K562 (cell line): Measurements from ENCODE around the gene RHAG. TPM values are rescaled to one million over a fixed set of nuclear protein-coding genes. Genes with fewer than 3 reads are reported as not detected.

ENCODE experiments used
- ATAC-seq: fragments of 200-7000 bp; cut with Tn5 transposase; 3 replicates; pipeline ENCODE4 v1.9.1; 2020; ENCODE audit warnings: moderate library complexity
- BruUV-seq: library from RNA; stranded (reverse); fragments of 400-500 nt; replicated peaks from 2 replicates; lab custom pipeline; 2021; lab: Mats Ljungman, UMichigan
- CTCF ChIA-PET: fragments of 300-600 bp; formaldehyde crosslinking; extraction: SDS; loops from one replicate; lab custom pipeline; 2021; ENCODE audit warnings: low intra/inter-chr PET ratio; lab: Yijun Ruan, JAX
- POLR2A ChIA-PET: fragments of 300-600, 350-650 bp; sonication (Branson Sonifier 250); formaldehyde crosslinking; extraction: SDS; loops from one replicate; lab custom pipeline; 2021; ENCODE audit warnings: antibody characterized with exemption, inconsistent platforms; lab: Yijun Ruan, JAX
- DNase-seq, 4 experiments: peaks; one replicate each; pipeline versions ENCODE4 v3.0.0 to v3.0.0-alpha.2; 2011 to 2018; ENCODE audit warnings: low spot score in 3 of 4, mixed read lengths in 3 of 4; ENCODE audit errors: extremely low read depth in 1 of 4
- FAIRE-seq: peaks from 2 replicates; lab custom pipeline; 2011; peaks lifted over from hg19 to GRCh38; lab: Jason Lieb, UNC
- H2AFZ ChIP-seq: 2 replicates; pipeline ENCODE4 v1.6.0; 2011; ENCODE audit warnings: low read depth, low read length, control low read depth, inconsistent platforms
- H3K27ac ChIP-seq: fragments of 200-600 bp; 3 replicates; pipeline ENCODE4 v1.8.0; 2011; ENCODE audit warnings: low read depth, mild to moderate bottlenecking, control low read depth, inconsistent platforms, low read length, moderate library complexity, mixed read lengths; ENCODE audit errors: extremely low read depth
- H3K27me3 ChIP-seq, 2 experiments: fragments of 300-600 bp in 1 of 2; 2 replicates in 1 of 2; 3 replicates in 1 of 2; pipeline versions ENCODE4 v1.6.0 to v1.8.0; 2011; ENCODE audit warnings: inconsistent platforms in 2 of 2, low read length in 2 of 2, mild to moderate bottlenecking in 1 of 2, mixed read lengths in 1 of 2, moderate library complexity in 1 of 2; ENCODE audit not compliant: control insufficient read depth in 2 of 2, insufficient read depth in 2 of 2
- H3K36me3 ChIP-seq: fragments of 300-600 bp; 3 replicates; pipeline ENCODE4 v1.8.0; 2011; ENCODE audit warnings: mild to moderate bottlenecking, low read length, inconsistent platforms; ENCODE audit not compliant: control insufficient read depth, insufficient read depth
- H3K4me1 ChIP-seq, 2 experiments: fragments of 200-600 bp in 1 of 2; replicated peaks in 1 of 2; 2 replicates in 1 of 2; 3 replicates in 1 of 2; pipeline versions ENCODE4 v1.5.1 to v1.8.0; 2011; ENCODE audit warnings: inconsistent platforms in 2 of 2, low read length in 2 of 2, mild to moderate bottlenecking in 1 of 2, mixed read lengths in 1 of 2, moderate library complexity in 1 of 2; ENCODE audit not compliant: control insufficient read depth in 2 of 2, insufficient read depth in 2 of 2
- H3K4me2 ChIP-seq: 2 replicates; pipeline ENCODE4 v1.6.1; 2011; ENCODE audit warnings: low read length, control low read depth, inconsistent platforms, mixed read lengths; ENCODE audit not compliant: insufficient read depth
- H3K4me3 ChIP-seq: fragments of 200-600 bp; sonication (generic), shearing (Covaris generic); 2 replicates; pipeline ENCODE4 v1.5.1; 2016; ENCODE audit warnings: control low read depth, inconsistent platforms
- H3K79me2 ChIP-seq: fragments of 200-600 bp; 3 replicates; pipeline ENCODE4 v1.8.0; 2011; ENCODE audit warnings: low read length, inconsistent platforms; ENCODE audit not compliant: control insufficient read depth, insufficient read depth
- H3K9ac ChIP-seq, 2 experiments: 2 replicates each; pipeline versions ENCODE4 v1.6.0 to v1.6.1; 2011; ENCODE audit warnings: low read depth in 2 of 2, low read length in 2 of 2, control low read depth in 1 of 2, inconsistent platforms in 1 of 2, mild to moderate bottlenecking in 1 of 2, mixed read lengths in 1 of 2; ENCODE audit not compliant: insufficient read depth in 1 of 2
- H3K9me1 ChIP-seq: one replicate; pipeline ENCODE4 v1.6.0; 2011; ENCODE audit warnings: inconsistent platforms, mild to moderate bottlenecking, low read length, moderate library complexity; ENCODE audit not compliant: control insufficient read depth, insufficient read depth
- H3K9me3 ChIP-seq: replicated peaks from 2 replicates; pipeline ENCODE4 v1.5.1; 2011; ENCODE audit warnings: low read depth, low read length, inconsistent platforms; ENCODE audit not compliant: control insufficient read depth, insufficient read depth
- H4K20me1 ChIP-seq: replicated peaks from 2 replicates; pipeline ENCODE4 v1.6.1; 2011; ENCODE audit warnings: low read length, inconsistent platforms, mixed read lengths; ENCODE audit not compliant: control insufficient read depth, insufficient read depth
- BCOR ChIP-seq: fragments of 450-650 bp; IDR thresholded peaks from 2 replicates; pipeline ENCODE4 v1.6.1; 2016
- CHD2 ChIP-seq: IDR thresholded peaks from 2 replicates; pipeline ENCODE4 v1.6.1; 2011; ENCODE audit warnings: low read depth, low read length
- FOXO4 ChIP-seq: fragments of 450-650 bp; formaldehyde crosslinking; IDR thresholded peaks from 2 replicates; pipeline ENCODE4 v1.4.0; 2020; ENCODE audit warnings: mild to moderate bottlenecking, moderate library complexity
- NR2C2 ChIP-seq, 2 experiments: fragments of 200-800 bp in 1 of 2; sonication (Bioruptor generic) in 1 of 2; sonication (generic) in 1 of 2; formaldehyde crosslinking in 1 of 2; IDR thresholded peaks; 2 replicates each; pipeline versions ENCODE4 v1.6.1 to v1.8.0; 2016 to 2022; ENCODE audit warnings: mild to moderate bottlenecking in 1 of 2, missing compliant biosample characterization in 1 of 2, missing genetic modification characterization in 1 of 2, missing genetic modification reagents in 1 of 2
- PHF8 ChIP-seq: fragments of 200-600 bp; sonication (generic); IDR thresholded peaks from 2 replicates; pipeline ENCODE4 v1.6.1; 2012; ENCODE audit warnings: mixed run types, mild to moderate bottlenecking, inconsistent platforms, low read length, moderate library complexity, borderline replicate concordance
- POLR2G ChIP-seq: fragments of 200-400 bp; formaldehyde crosslinking; IDR thresholded peaks from 2 replicates; pipeline ENCODE4 v1.6.1; 2017; ENCODE audit warnings: low read depth, mild to moderate bottlenecking, antibody characterized with exemption, low read length, moderate library complexity
- PPARD ChIP-seq: fragments of 250-450 bp; sonication (Bioruptor Pico); IDR thresholded peaks from 2 replicates; pipeline ENCODE4 v1.8.0; 2022; ENCODE audit warnings: inconsistent platforms, mild to moderate bottlenecking, moderate library complexity
- ZNF778 ChIP-seq: fragments of 450-650 bp; formaldehyde crosslinking; IDR thresholded peaks from 2 replicates; pipeline ENCODE4 v1.4.0; 2020; ENCODE audit warnings: mild to moderate bottlenecking, moderate library complexity
- in situ Hi-C: fragments of 300-500 bp; cut with MboI; formaldehyde crosslinking; loops from 4 replicates; pipeline ENCODE4 v1.15.0; 2018; ENCODE audit warnings: inconsistent platforms, mixed read lengths
- intact Hi-C: fragments of 100-400 bp; cut with micrococcal nuclease; formaldehyde crosslinking; loops from 2 replicates; pipeline ENCODE4 v1.14.2; 2022
- polyA plus RNA-seq, 8 experiments: library from polyadenylated mRNA; depleted of rRNA in 4 of 8; stranded (reverse) in 5 of 8; unstranded in 3 of 8; fragments of >200 nt; fragmentation: Nextera tagmentation in 2 of 8; fragmentation: Illumina TruSeq in 1 of 8; extraction: Ambion mirVana in 2 of 8; extraction: Trizol in 1 of 8; gene quantifications; 2 replicates each; pipeline versions ENCODE4 v1.2.1 to v1.2.3, GENCODE V29; 2011 to 2014; ENCODE audit warnings: inconsistent platforms in 1 of 8, missing spikeins in 1 of 8
- total RNA-seq, 7 experiments: library from RNA; depleted of rRNA in 6 of 7; stranded (reverse); fragments of >200 nt in 6 of 7; fragmentation: Illumina TruSeq in 2 of 7; extraction: Trizol in 2 of 7; gene quantifications; 2 replicates each; pipeline versions ENCODE4 v1.2.1 to v1.2.3, GENCODE V29; 2011 to 2021; ENCODE audit warnings: low replicate concordance in 1 of 7
- TF ChIP-seq, protein P1 (sequence below): sonication (generic); formaldehyde crosslinking; IDR thresholded peaks from 2 replicates; pipeline ENCODE4 v1.8.0; 2022; ENCODE audit warnings: mild to moderate bottlenecking, missing genetic modification reagents
- TF ChIP-seq, protein P2 (sequence below): fragments of 450-650 bp; conservative IDR thresholded peaks from 2 replicates; pipeline ENCODE4 v1.6.1; 2016; ENCODE audit warnings: missing genetic modification characterization, low read depth, mild to moderate bottlenecking, control low read depth, missing compliant biosample characterization

The RHAG gene
- total and polyA plus RNA-seq, 9 of the 15 experiments (the other 6 are each of a cell fraction or from before 2014, with no cell fraction given), result 290 to 1,202 (median 505) TPM

DNA sequence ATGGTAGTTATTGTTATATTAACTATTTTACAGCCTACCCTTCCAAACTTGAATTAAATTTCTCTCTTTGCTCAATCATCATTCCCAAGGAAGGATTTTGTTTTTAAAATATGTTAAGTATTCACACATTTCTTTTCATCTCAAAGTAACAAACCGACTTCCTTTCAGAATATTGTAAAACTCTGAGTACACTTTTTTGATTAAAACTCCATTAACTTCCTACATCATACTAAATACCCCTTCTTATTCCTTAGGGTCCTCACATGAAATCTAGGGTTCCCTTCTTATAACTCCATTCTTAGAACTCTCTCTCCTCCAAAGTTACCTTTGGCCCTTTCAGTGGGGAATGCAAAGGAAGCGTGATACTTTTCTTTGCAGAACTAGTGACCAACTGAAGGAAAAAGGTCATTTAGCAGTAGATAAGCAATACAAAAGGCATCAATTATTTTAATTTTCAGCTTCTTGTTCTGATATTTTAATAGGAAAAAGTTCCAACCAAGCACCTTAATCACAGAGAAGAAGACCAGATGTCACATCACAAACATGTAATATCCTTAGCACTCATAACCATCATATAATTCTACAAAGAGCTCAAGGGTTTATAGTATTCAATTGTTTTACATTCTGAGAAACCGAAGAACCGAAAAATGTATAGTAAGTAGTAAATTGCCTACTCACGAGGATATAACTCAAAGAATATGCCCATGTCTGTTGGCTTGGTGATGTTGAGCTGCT lies 494 bp downstream of the RHAG start (continued):
- TF ChIP-seq, protein P1, sequence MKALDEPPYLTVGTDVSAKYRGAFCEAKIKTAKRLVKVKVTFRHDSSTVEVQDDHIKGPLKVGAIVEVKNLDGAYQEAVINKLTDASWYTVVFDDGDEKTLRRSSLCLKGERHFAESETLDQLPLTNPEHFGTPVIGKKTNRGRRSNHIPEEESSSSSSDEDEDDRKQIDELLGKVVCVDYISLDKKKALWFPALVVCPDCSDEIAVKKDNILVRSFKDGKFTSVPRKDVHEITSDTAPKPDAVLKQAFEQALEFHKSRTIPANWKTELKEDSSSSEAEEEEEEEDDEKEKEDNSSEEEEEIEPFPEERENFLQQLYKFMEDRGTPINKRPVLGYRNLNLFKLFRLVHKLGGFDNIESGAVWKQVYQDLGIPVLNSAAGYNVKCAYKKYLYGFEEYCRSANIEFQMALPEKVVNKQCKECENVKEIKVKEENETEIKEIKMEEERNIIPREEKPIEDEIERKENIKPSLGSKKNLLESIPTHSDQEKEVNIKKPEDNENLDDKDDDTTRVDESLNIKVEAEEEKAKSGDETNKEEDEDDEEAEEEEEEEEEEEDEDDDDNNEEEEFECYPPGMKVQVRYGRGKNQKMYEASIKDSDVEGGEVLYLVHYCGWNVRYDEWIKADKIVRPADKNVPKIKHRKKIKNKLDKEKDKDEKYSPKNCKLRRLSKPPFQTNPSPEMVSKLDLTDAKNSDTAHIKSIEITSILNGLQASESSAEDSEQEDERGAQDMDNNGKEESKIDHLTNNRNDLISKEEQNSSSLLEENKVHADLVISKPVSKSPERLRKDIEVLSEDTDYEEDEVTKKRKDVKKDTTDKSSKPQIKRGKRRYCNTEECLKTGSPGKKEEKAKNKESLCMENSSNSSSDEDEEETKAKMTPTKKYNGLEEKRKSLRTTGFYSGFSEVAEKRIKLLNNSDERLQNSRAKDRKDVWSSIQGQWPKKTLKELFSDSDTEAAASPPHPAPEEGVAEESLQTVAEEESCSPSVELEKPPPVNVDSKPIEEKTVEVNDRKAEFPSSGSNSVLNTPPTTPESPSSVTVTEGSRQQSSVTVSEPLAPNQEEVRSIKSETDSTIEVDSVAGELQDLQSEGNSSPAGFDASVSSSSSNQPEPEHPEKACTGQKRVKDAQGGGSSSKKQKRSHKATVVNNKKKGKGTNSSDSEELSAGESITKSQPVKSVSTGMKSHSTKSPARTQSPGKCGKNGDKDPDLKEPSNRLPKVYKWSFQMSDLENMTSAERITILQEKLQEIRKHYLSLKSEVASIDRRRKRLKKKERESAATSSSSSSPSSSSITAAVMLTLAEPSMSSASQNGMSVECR (CRISPR knock-in tag), result no peak
- 0 out of 2 replicates have a peak, but pooled peaks have one; percentile 49 for TF ChIP-seq PHF8

DNA sequence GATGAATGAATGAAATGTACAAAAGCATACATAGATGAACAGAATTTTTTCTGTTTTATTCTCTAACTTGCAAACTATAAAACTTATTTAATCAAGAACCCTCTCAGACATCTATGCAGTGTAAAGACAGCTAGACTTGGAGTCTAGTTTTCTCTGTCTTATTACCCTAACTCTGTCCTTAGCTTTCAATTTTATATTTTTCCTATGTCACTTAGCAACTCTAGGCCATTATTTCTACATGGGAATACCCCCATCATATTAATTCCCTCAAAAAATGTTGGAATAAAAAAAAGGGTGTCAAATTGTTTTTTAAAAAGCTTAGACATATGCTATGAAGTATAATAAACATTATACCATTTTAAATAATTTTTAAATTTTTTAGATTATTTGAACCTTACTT lies 1.2 kb downstream of the RHAG start:
- no TSS peak for BruUV-seq
- in situ Hi-C loops, result no loop called here
- peaks cover 0 to 35% of the 10 kb centered on the region in 2 experiments; a peak in 3 of 5 replicates for H3K4me1 ChIP-seq
- ChIA-PET POLR2A (interaction anchor here (0.6 to 2.2 kb wide), 11 partner anchors 9 to 305 kb away, joined by 3 to 15 read pairs (median 4); no protein-coding TSS in a partner anchor), CTCF (interaction anchor here (1.5 kb wide), 1 partner anchor 103 kb away, joined by 4 read pairs; no protein-coding TSS in a partner anchor)
- peak overlapping the region; percentile 18 to 97; a peak in 3 of 4 replicates for H3K9ac ChIP-seq
- peak overlapping the region; percentile 67; the same call in 1 of the 2 replicates for H3K4me2 ChIP-seq
- intact Hi-C loops, result loop anchor here (5.0 kb wide), 2 partner anchors 142 to 312 kb away; no protein-coding TSS in a partner anchor
- H3K9me3 ChIP-seq, result peaks cover 18% of the 10 kb centered on the region
- no peak for FAIRE-seq
- peaks cover 33% of the 10 kb centered on the region for H3K36me3 ChIP-seq
- H3K27me3 ChIP-seq, result no peaks in the 10 kb centered on the region
- peak overlapping the region; percentile 66 for H3K4me3 ChIP-seq
- no peaks in the 10 kb centered on the region for H3K9me1 ChIP-seq
- H3K27ac ChIP-seq, result peak overlapping the region; percentile 96; the same call in 2 of the 3 replicates
- peaks cover 78% of the 10 kb centered on the region for H3K79me2 ChIP-seq
- ATAC-seq, result peak; percentile 26
- no peaks in the 10 kb centered on the region for H4K20me1 ChIP-seq
- DNase-seq, result no peak
- no peak overlapping the region for H2AFZ ChIP-seq
- TF ChIP-seq, protein P2, sequence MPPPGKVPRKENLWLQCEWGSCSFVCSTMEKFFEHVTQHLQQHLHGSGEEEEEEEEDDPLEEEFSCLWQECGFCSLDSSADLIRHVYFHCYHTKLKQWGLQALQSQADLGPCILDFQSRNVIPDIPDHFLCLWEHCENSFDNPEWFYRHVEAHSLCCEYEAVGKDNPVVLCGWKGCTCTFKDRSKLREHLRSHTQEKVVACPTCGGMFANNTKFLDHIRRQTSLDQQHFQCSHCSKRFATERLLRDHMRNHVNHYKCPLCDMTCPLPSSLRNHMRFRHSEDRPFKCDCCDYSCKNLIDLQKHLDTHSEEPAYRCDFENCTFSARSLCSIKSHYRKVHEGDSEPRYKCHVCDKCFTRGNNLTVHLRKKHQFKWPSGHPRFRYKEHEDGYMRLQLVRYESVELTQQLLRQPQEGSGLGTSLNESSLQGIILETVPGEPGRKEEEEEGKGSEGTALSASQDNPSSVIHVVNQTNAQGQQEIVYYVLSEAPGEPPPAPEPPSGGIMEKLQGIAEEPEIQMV, result no peak
- TF ChIP-seq ZNF778 (CRISPR knock-in tag), result peak; percentile 62; the same call in 1 of the 2 replicates
- no peak for TF ChIP-seq NR2C2 (CRISPR knock-in tag; IDR thresholded peaks at IDR 0.05)
- no peak; the same call in 1 of the 2 replicates for TF ChIP-seq NR2C2 (tag; IDR thresholded peaks at IDR 0.05)
- no peak for TF ChIP-seq BCOR
- TF ChIP-seq CHD2, result no peak
- no peak for TF ChIP-seq PPARD
- no peak for TF ChIP-seq FOXO4 (CRISPR knock-in tag)
- peak; percentile 37; the same call in 1 of the 2 replicates for TF ChIP-seq POLR2G
